GM12874 (cell line): ENCODE data around the gene CEP83.

Source experiments
- CTCF ChIP-seq: IDR thresholded peaks from 2 replicates; pipeline ENCODE4 v1.5.1; 2011; ENCODE audit warnings: low read depth, mild to moderate bottlenecking, control low read depth, low read length, moderate library complexity; ENCODE audit not compliant: insufficient read depth

The CEP83 gene

GRCh38 chr12:94430304-94430703, 29.4 kb downstream of the CEP83 start:
- TF ChIP-seq CTCF, result no peak

DNA sequence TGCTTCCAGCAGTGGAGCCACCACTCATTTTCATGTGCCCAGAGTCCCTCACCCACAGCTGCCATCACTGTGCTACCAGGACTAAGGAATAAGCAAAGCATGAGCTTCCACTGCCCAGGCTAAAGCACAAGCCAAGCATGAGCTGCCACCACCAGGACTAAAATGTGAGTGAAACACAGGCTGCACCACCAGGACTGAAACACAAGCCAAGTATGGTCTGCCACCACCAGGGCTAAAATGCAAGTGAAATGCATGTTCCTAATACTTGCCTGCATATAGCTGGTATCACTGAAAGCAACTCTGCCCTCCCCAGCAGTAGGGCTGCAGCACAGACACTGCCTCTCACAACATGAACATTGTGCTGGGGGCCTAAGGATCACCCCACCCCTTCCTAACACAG, 30.0 kb downstream of the CEP83 start:
- peak; percentile 12; the same call in 1 of the 2 replicates for TF ChIP-seq CTCF

DNA sequence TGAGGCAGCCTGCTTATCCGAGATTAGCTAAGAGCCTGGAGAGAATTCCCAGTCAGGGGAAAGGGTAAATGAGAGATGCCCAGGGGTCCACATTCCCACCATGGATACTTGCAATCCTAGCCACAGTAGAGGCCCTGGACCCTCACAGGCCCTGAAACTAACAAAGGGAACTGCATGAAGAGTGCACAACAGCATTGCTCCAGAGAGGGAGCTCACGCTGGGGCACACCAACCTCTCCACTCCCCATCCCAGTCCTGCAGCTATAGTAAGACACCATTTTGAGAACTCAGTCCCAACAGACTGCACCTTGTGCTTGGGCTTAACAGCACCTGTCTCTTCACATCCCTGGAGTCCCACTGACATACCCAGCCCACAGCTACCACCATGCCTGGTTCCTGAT, 30.5 kb downstream of the CEP83 start:
- no peak for TF ChIP-seq CTCF

GRCh38 chr12:94427501-94428381, 31.9 kb downstream of the CEP83 start:
- TF ChIP-seq CTCF, result no peak

DNA sequence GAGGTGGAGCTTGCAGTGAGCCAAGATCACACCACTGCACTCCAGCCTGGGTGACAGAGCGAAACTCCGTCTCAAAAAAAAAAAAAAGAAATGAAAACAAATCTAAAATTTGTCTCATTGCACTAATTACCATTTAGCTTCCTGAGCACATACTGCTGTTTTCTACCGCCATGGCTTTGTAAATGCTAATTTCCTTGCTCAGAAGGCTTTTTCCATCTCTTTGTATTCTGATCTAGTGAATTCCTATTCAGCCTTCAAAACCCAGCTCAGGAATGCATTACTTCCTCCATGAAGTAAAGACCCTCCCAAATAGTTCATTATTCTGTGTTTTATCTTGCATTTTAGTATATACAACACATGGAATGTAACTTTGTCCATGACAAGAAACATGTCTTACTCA, 33.6 kb downstream of the CEP83 start:
- TF ChIP-seq CTCF, result no peak

GRCh38 chr12:94421868-94422740, 37.6 kb downstream of the CEP83 start:
- TF ChIP-seq CTCF, result no peak

DNA sequence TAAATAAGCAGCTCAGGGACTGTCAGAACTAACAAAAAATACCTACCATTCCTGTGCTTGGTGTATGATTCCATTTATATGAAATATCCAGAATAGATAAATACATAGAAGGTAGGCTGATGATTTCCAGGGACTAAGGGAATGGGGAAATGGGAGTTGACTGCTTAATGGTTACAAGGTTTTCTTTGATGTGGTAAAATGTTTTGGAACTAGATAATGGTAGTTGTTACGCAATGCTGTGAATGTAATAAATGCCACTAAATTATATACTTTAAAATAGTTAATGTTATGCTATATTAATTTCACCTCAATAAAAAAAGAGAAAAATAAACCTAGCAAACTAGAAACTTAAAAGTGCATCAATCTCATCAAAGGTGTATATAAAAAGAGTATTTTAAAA, 41.1 kb downstream of the CEP83 start:
- TF ChIP-seq CTCF, result no peak
